Tibial nerve (tissue), 4 donors: ENCODE measurements around the gene GNAZ.

Experiments used
- CTCF ChIP-seq, 5 experiments: fragments of 200-600 bp in 3 of 5; fragments of 450-650 bp in 2 of 5; sonication (generic) in 3 of 5; IDR thresholded peaks; one replicate each; pipeline ENCODE4 v1.5.1; 2016 to 2019; ENCODE audit warnings: antibody characterized with exemption in 5 of 5, mild to moderate bottlenecking in 3 of 5, moderate library complexity in 2 of 5
- EP300 ChIP-seq, 2 donors: sonication (generic); formaldehyde crosslinking; IDR thresholded peaks; one replicate each; pipeline ENCODE4 v1.6.1; 2017; ENCODE audit warnings: antibody characterized with exemption in 2 of 2, mild to moderate bottlenecking in 1 of 2
- POLR2A ChIP-seq, 2 donors: fragments of 450-650 bp; IDR thresholded peaks; one replicate each; pipeline ENCODE4 v1.6.1; 2017; ENCODE audit warnings: antibody characterized with exemption in 2 of 2, mild to moderate bottlenecking in 2 of 2, moderate library complexity in 2 of 2

- TF ChIP-seq EP300 (IDR thresholded peaks at IDR 0.05): no peak
- TF ChIP-seq CTCF (IDR thresholded peaks at IDR 0.05): no peak
- no peak for TF ChIP-seq POLR2A (IDR thresholded peaks at IDR 0.05)
These were observed 79.5 kb downstream of the GNAZ start for GRCh38 chr22:23149743-23150238.
